IPS DF 4.7 (cell line): ENCODE results near the gene CCDC192.
"Not testable (repeated sequence)": the region's sequence is repeated elsewhere in the genome, so short reads cannot be mapped to it uniquely, and the experiment has no call there.

Experiments
- DNase-seq: peaks from one replicate; pipeline ENCODE4 v3.0.0-alpha.2; 2013; ENCODE audit warnings: low spot score; ENCODE audit errors: extremely low read depth

The CCDC192 gene

GRCh38 chr5:127839496-127840197 lies 136.5 kb downstream of the CCDC192 start:
- no peak for DNase-seq

DNA sequence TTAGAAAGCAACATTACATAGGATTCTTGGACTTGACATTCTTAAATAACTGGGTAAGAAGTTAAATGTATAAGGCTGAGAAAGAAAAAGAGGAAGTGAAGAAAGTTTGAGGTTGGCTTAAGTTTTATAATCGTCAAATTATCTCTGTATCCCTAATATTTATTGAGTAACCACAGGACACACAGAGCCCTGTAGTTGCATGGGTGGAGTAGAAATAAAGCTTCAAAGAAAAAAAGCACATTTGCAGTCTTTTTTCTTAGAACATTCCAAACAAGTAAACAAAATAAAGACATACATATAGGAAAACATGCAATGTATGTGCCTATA lies 137.0 kb downstream of the CCDC192 start:
- no peak for DNase-seq

- DNase-seq, result no peak
Observed at GRCh38 chr5:127840809-127841208, 137.6 kb downstream of the CCDC192 start.

DNA sequence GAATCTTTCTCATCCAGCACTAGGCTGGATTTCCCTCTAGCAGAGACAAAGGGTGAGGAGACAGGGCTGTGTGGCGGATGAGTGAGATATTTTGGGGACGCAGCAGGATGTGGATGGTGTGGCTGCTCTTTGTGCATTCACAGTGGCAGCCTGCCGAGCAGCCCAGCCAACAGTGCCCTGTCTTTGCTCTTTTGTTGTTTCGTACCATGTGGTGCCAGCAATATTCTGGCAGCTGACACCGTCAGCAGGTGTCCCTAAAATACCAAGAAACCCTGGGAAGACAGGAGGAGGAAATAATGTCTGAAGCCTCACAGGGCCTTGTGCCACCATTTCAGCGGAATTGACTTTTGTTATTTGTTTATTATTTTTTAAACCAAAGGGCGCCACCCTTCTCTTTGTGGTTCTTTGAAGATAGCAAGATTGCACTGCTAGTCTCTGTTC lies 141.4 kb downstream of the CCDC192 start:
- no peak for DNase-seq

- no peak for DNase-seq
Observed at GRCh38 chr5:127846884-127847283, 143.7 kb downstream of the CCDC192 start.

DNA sequence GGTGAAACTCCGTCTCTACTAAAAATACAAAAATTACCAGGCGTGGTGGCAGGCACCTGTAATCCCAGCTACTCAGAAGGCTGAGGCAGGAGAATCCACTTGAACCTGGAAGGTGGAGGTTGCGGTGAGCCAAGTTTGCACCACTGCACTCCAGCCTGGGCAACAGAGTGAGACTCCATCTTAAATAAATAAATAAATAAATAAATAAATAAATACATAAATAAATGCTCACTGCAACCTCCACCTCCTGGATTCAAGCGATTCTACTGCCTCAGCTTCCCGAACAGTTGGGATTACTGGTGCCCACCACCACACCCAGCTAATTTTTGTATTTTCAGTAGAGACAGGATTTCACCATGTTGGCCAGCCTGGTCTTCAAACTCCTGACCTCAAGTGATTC lies 144.4 kb downstream of the CCDC192 start:
- not testable (repeated sequence) for DNase-seq

- no peak for DNase-seq
Observed at GRCh38 chr5:127848098-127848497, 144.9 kb downstream of the CCDC192 start.

GRCh38 chr5:127849408-127849807 lies 146.2 kb downstream of the CCDC192 start:
- DNase-seq, result no peak

GRCh38 chr5:127849891-127850290 lies 146.7 kb downstream of the CCDC192 start:
- no peak for DNase-seq

DNA sequence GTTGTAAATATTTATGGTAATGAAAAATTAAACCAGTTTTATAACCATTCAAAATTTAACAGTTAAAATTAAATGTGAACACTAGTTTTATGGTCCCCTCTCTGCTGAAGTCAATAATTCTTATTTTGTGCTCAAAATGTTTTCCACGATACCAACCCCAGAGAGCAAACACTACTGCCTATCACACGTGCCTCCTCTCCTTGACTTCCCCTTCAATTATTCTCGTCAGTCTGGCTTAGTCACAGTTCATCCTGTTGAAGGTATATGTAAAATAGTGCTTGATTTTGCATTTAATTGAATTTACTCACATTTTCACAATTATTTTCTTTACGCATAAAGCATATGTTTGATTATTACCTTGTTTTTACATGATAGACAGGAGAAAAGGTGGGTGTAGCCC lies 148.8 kb downstream of the CCDC192 start:
- DNase-seq, result no peak

- DNase-seq, result no peak
Observed at GRCh38 chr5:127854520-127854919, 151.3 kb downstream of the CCDC192 start.

DNA sequence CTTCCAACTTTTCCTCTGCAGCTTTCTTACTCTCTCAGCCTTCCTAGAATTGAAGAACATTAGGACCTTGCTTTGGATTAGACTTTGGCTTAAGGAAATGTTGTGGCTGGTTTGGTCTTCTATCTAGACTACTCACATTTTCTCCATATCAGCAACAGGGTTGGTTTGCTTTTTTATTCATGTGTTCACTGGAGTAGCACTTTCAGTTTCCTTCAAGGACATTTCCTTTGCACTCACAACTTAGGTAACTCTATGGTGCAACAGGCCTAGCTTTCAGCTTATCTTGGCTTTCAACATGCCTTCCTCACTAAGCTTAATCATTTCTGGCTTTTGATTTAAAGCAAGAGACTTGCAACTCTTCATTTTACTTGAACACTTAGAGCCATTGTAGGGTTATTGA lies 153.1 kb downstream of the CCDC192 start:
- DNase-seq, result no peak

GRCh38 chr5:127858116-127858784 lies 155.1 kb downstream of the CCDC192 start:
- no peak for DNase-seq

- no peak for DNase-seq
Observed at GRCh38 chr5:127860291-127860690, 157.1 kb downstream of the CCDC192 start.

DNA sequence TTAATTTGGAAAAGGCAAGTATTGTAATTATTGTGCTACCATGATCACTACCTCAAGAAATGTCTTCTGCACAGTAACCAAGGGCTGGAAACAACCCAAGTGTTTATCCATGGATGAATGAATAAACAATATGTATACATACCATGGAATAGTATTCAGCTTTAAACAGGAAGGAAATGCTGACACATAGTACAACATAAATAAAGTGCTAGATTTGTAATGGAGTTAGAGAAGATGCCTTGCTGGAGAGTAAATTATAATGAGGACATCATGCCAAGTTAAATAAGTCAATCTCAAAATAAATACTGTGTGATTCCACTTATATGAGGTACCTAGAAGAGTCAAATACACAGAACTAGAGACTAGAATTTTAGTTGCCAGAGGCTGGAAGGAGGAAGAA lies 160.0 kb downstream of the CCDC192 start:
- DNase-seq, result no peak

GRCh38 chr5:127863610-127864395 lies 160.6 kb downstream of the CCDC192 start:
- no peak for DNase-seq

GRCh38 chr5:127864511-127864910 lies 161.3 kb downstream of the CCDC192 start:
- no peak for DNase-seq

- no peak for DNase-seq
Observed at GRCh38 chr5:127865273-127865672, 162.1 kb downstream of the CCDC192 start.

DNA sequence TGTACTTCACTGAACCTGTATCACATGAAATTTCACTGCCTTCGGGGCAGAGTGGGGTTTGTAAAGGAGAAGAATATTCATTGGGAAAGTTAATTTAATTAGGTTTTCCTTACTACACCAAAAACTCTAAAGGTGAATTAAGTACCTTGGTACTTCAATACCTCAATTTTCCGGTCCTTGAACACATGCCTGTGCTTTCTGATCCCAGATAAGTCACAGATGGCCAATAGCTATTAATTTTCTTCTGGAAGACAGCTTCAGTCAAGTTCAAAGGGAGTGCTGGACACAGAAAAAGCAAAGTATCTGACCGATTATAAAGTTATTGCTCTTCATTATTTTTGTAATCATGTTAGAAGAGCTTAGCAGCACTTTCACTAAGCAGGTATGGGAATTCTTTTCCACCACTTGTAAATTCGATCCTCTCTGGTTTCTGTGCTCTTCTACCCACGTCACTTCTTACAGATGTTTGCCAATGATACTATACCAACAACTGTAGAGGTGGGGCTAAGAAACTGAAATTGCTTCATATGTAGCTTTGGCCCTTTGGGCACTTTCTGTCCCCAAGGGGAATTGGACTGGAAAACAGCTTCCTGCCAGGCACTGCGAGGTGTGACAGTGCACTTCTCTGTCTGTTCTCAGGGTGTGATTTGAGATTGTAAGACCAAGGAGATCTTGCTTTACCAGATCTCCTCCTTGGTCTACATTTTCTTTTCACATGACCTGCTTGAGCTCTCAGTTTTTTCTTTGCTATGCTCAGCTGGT lies 164.0 kb downstream of the CCDC192 start:
- DNase-seq, result no peak

DNA sequence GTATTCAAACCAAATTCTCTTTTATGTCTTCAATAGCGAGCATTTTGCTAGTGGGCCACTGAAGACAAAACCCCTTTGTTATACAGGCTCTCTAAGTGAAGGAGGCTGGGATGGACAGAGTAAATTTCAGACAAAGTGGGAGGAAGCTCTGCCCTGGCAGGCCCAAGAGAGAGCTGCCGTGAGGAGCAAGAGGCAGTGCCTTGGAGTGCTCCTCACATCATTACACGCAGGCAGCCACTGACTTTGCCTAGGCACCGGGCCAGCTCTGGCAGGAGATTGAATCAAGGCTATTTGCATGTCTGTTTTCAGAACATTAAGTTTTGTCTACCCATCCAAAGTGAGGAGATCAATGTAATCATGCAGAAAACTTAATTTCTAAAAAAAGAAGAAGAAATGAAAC lies 167.7 kb downstream of the CCDC192 start:
- DNase-seq, result no peak

DNA sequence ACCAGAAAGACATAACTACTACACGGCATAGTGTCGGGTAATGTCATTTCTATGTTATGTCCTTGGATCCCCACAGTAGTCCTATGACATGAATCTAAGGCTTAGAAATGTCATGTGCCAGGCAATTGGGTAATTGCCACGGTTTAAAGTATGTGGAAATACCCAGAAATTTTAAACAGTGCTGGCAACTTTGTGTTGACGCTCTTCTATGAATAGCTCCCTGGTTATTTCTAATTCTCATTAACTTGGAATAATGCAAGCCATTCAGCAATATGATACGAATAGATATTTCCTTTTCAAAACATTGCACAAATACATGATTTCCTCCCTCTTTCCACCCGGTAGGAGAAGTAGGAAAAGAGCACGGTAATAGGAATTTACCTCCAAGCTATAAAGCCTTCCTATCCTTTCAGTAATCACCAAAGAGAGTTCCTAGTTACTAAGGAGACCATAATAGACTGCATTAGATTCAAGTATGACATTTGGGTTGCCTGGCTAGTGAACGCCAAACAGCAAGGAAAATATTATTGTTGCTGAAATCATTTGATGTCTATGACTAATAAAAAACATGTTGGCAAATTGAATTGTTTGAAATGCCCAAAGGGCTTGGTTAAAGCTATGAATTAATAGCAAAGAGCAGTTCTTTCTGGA lies 168.4 kb downstream of the CCDC192 start:
- no peak for DNase-seq
